Peyer's patch (tissue), 4 donors: Measurements from ENCODE around the gene APC2.

Source experiments
- POLR2A ChIP-seq, 2 donors: fragments of 450-650 bp; IDR thresholded peaks; one replicate each; pipeline ENCODE4 v1.5.1; 2017; ENCODE audit warnings: antibody characterized with exemption in 2 of 2, mild to moderate bottlenecking in 2 of 2, moderate library complexity in 2 of 2
- TF ChIP-seq, protein P1 (sequence below), 6 experiments: fragments of 450-650 bp in 4 of 6; fragments of 200-600 bp in 2 of 6; sonication (generic) in 1 of 6; IDR thresholded peaks; one replicate each; pipeline ENCODE4 v1.5.1; 2017 to 2019; ENCODE audit warnings: antibody characterized with exemption in 6 of 6, mild to moderate bottlenecking in 3 of 6, moderate library complexity in 1 of 6

DNA sequence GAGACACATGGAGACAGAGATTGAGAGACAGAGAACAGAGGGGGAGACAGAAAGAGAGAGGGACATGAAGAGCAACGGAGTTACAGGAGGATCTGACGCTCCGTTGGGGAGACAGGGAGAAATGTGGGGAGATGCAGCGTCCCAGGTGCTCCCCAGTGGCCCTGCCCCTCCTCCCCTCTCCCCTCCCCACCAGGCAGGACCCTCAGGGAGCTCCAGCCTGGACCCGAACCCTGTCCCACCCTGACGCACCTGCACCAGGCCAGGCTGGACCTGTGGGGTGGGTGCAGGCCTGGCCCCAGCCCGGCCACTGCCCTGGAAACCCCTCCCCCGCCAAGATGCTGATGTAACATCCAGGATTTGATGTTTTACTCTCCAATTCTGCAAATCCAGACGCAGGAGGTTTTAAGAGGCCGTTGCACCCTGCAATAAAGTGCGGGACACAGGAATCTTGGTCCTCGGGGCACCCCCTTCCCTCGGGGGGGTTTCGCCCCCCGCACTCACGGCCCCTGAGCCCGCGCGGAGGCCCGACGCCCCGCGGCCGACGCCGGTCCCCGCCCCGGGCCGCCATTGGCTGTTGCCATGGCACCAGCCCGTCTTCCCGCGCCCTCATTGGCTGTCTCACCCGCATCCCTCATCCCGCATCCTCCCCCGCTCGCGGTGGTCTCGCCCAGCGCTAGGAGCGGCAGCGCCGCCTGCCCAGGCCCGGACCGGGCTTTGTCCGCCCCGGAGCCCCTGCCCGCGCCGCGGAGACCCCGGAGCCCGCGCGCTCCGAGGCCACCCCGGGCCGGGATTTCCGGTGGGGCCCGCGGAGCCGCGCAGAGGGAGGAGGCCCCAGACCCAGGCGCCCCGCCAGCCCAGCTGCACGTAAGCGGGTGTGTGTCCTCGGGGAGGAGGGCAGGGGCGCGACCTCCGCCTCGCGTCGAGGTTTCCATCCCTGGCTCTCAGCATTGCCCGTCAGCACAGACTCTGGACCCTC, at the start of gene APC2:
- TF ChIP-seq, protein P1, sequence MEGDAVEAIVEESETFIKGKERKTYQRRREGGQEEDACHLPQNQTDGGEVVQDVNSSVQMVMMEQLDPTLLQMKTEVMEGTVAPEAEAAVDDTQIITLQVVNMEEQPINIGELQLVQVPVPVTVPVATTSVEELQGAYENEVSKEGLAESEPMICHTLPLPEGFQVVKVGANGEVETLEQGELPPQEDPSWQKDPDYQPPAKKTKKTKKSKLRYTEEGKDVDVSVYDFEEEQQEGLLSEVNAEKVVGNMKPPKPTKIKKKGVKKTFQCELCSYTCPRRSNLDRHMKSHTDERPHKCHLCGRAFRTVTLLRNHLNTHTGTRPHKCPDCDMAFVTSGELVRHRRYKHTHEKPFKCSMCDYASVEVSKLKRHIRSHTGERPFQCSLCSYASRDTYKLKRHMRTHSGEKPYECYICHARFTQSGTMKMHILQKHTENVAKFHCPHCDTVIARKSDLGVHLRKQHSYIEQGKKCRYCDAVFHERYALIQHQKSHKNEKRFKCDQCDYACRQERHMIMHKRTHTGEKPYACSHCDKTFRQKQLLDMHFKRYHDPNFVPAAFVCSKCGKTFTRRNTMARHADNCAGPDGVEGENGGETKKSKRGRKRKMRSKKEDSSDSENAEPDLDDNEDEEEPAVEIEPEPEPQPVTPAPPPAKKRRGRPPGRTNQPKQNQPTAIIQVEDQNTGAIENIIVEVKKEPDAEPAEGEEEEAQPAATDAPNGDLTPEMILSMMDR (IDR thresholded peaks at IDR 0.05) = no peak
- no peak for TF ChIP-seq POLR2A (IDR thresholded peaks at IDR 0.05)
